HCEC 1CT (cell line): ENCODE measurements around the gene APBB3.
"Not testable (repeated sequence)": the region's sequence is repeated elsewhere in the genome, so short reads cannot be mapped to it uniquely, and the experiment has no call there.

ENCODE experiments used
- DNase-seq: peaks from one replicate; pipeline ENCODE4 v3.0.0-alpha.2; 2017

The APBB3 gene, protein sequence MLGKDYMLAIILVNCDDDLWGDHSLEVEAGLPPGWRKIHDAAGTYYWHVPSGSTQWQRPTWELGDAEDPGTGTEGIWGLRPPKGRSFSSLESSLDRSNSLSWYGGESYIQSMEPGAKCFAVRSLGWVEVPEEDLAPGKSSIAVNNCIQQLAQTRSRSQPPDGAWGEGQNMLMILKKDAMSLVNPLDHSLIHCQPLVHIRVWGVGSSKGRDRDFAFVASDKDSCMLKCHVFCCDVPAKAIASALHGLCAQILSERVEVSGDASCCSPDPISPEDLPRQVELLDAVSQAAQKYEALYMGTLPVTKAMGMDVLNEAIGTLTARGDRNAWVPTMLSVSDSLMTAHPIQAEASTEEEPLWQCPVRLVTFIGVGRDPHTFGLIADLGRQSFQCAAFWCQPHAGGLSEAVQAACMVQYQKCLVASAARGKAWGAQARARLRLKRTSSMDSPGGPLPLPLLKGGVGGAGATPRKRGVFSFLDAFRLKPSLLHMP

DNA sequence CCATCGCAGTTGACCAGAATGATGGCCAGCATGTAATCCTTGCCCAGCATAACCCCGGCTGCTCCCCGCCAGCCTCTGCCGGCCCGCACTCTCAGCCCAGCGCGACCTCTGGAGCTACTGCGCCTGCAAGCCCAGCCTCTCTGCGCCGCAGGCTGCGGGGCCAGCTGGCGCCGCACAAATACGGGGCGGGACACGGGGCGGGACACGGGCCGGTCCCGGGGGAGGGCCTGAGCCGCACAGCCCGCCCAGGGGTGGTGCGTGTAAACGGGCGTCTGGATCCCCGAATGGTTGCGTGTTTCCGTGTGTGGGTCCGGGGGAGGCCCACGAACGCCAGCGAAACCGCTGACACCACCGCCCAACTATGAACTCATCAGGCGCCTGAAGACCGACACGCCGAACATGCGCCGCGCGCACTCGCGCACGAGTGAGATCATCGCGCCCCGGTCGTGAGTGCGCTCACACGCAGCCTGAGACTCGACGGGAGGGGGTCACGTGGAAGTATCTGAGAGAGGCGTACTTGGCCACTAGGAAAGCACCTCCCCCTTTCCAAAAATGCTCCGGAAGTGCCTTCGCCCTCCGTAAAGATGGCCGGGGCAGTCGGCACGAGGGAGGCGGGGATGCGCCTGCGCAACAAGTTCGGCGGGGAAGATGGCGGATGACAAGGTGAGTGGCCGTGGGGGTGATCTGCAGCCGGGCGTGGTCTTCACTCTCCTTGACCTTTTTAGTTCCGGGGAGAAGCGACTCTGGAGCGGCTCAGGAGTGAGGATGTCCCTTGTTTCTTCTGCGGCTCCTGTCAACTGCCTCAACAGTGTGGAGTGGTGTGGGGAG, at the start of gene APBB3, which contains the start of gene SLC35A4:
Gene APBB3, minus strand, starts transcription at position 403 of the 828 bp plus-strand sequence. Its CDS starts 353 bp downstream, at position 50.
Gene SLC35A4, plus strand, starts transcription at position 633 of the 828 bp plus-strand sequence. CDS start 2,342 bp downstream, outside the sequence.
- peak; percentile 99 for DNase-seq

DNA sequence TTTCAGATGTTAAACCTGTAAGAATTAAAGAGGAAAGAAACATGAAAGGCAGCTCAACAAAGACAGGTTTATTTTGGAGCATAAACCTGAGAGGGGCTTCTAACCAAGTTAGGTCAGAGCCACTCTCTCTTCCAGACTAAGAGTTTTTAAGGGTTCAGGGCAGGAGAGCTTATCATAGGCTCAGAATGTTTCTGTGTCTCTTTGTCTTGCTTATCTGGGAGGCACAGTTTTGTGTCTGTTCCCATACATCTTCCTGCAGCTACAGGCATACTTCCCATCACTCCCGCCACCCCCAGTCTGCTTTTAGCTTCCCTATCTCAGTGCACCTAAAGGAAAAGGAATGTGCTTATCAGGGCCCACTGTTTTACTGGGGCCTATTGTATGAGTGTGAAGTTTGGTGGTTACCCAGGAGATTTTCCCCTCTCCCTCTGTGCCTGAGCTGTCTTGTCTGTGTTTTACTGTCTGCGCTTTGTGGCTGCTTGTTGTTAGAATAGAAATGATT, 46.7 kb upstream of the APBB3 start:
- no peak for DNase-seq

GRCh38 chr5:140609126-140609525, 44.7 kb upstream of the APBB3 start:
- no peak for DNase-seq

DNA sequence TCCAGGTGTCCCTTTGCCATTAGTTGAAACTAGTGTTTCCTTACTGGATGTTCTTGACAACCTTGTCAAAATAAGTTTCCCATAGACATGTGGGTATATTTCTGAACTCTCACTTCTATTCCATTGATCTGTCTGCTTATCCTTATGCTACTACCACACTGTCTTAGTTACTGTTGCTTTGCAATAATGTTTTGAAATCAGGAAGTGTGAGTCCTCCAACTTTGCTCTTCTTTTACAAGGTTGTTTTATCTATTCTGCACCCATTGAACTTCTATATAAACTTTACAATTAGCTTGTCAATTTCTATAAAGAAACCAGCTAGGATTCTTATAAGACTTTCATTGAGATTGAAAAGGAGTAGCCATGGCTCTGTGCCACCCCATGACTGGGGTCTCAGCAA, 44.3 kb upstream of the APBB3 start:
- no peak for DNase-seq

- DNase-seq = peak; percentile 17
Observed at GRCh38 chr5:140607031-140607430, 42.6 kb upstream of the APBB3 start.

DNA sequence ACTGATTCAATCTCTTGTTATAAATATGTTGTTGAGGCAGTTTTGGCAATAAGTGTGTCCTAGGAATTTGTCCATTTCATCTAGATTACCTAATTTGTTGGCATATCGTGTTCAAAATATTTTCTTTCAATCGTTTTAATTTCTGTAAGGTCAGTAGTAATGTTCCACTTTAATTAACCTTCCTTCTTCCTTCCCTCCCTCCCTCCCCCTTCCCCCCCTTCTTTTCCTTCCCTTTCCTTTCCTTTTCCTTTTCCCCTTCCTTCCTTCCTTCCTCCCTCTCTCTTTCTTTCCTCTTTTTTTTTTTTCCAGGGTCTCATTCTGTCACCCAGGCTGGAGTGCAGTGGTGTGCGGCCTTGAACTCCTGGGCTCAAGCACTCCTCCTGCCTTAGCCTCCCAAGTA, 41.5 kb upstream of the APBB3 start:
- DNase-seq = no peak

DNA sequence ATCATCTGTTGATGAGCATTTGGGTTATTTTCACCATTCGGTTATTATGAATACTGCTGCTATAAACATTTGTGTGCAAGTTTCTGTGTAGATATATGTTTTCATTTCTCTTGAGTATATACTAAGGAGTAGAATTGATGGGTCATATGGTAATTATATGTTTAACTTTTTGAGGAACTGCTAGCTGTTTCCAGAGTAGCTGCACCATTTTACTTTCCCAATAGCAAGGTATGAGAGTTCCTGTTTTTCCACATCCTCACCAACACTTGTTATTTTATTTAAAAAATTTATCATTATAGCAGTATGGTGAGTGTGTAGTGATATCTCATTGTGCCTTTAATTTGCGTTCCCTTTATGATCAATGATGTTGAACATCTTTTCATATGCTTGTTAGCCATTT, 39.3 kb upstream of the APBB3 start:
- DNase-seq = no peak

DNA sequence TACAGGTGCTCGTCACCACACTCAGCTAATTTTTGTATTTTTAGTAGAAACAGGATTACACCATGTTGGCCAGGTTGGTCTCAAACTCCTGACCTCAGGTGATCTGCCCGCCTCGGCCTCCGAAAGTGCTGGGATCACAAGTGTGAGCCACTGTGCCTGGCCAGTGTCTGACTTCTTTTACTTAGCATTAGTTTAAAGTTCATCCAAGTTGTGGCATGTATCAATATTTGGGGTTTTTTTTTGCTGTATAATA, 39.0 kb upstream of the APBB3 start:
- DNase-seq = not testable (repeated sequence)

- DNase-seq = no peak
Observed at GRCh38 chr5:140602147-140602546, 37.7 kb upstream of the APBB3 start.

GRCh38 chr5:140600096-140600495, 35.7 kb upstream of the APBB3 start:
- DNase-seq = no peak

DNA sequence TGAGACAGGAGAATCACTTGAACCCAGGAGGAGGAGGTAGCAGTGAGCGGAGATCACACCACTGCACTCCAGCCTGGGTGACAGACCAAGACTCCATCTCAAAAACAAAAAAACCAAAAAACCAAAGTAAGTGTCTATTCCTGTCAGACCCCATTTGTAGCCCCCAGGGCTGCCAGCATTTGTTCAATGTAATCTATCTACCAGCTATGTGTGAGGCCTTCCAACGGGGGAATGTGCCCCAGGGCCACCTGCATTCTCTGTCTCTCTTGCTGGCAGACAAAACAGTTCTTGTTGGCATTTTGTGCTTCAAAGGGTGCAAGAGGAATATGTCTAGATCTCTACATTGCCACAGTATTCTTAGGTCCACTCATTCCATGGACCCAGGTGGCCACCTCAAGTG, 34.4 kb upstream of the APBB3 start:
- no peak for DNase-seq

- no peak for DNase-seq
Observed at GRCh38 chr5:140596321-140596741, 31.9 kb upstream of the APBB3 start.

GRCh38 chr5:140595538-140596300, 31.3 kb upstream of the APBB3 start:
- no peak for DNase-seq

DNA sequence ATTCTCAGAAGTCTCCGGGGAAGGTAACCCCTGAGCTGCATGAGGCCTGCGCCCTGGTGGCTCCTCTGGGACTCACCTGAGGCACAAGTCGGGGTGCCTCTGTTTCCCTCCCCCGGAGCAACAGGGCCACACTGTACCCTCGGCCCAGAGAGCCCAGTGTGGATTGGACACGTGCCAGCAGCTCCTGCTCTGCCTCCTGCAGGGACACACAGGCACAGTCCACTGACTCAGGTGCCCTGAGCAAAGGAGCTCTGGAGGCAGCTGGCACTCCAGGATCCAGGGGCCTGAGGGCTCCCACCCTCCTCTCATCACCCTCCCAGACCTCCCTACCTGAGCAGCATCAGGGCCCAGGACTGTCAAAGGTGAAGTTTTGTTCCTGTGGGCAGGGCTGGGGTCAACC, 29.8 kb upstream of the APBB3 start:
- no peak for DNase-seq

- not testable (repeated sequence) for DNase-seq
Observed at GRCh38 chr5:140593070-140593469, 28.7 kb upstream of the APBB3 start.

DNA sequence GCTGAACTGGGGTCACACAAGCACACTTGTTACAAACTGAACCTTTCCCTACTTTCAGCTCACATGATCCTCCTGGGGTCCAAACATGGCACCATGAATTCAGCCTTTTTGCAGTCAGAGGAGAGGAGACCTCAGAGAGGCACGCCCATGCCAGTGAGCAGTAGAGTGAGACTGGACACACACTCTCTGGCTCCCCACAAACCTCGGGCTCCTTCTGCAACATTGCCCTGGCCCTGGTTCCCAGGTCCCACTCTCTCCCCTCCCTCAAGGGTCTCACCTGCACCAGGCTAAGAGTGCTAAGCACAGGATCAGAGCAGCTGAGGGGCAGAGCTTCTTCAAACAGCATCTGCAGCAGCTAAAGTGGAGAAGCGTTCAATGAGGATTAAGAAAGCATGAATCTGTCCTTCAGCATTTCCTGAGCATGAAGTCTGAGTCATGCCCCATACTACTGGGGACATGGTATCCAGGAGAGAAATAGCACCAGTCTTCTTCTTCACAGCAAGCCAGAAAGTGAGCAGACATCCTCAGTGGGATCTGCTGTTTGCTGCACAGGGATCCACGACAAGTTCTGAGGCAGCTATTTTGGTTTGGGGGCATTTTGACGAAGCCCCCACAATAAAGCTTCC, 27.5 kb upstream of the APBB3 start:
- peak; percentile 76 for DNase-seq

GRCh38 chr5:140590861-140591260, 26.5 kb upstream of the APBB3 start:
- DNase-seq = no peak

GRCh38 chr5:140588311-140589070, 24.1 kb upstream of the APBB3 start:
- peak; percentile 66 for DNase-seq

- DNase-seq = no peak
Observed at GRCh38 chr5:140587495-140587894, 23.1 kb upstream of the APBB3 start.

- DNase-seq = not testable (repeated sequence)
Observed at GRCh38 chr5:140579188-140579747, 14.9 kb upstream of the APBB3 start.

GRCh38 chr5:140576776-140577201, 12.4 kb upstream of the APBB3 start:
- DNase-seq = no peak
